ENCODE data around the gene TMEM89.

DNA sequence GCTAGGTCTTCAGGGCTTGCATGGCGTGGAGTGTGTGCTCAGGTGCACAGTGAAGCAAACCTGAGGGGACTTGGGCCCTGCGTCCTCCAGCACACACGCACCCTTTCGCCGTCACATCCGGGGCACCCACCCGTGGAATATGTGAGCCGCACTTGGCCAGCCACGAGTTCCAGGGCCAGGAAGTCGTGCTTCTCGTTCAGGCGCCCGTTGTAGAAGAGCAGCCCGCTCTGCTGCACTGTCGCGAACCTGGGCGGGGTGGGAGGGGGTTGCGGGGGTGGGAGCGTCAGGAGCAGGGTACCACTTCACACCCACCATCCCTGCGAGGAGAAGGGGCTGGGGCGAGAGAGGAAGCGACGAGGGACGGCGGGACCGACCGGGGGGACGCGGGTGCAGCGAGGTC, 34.0 kb upstream of the TMEM89 start:
- TF ChIP-seq, protein P1, sequence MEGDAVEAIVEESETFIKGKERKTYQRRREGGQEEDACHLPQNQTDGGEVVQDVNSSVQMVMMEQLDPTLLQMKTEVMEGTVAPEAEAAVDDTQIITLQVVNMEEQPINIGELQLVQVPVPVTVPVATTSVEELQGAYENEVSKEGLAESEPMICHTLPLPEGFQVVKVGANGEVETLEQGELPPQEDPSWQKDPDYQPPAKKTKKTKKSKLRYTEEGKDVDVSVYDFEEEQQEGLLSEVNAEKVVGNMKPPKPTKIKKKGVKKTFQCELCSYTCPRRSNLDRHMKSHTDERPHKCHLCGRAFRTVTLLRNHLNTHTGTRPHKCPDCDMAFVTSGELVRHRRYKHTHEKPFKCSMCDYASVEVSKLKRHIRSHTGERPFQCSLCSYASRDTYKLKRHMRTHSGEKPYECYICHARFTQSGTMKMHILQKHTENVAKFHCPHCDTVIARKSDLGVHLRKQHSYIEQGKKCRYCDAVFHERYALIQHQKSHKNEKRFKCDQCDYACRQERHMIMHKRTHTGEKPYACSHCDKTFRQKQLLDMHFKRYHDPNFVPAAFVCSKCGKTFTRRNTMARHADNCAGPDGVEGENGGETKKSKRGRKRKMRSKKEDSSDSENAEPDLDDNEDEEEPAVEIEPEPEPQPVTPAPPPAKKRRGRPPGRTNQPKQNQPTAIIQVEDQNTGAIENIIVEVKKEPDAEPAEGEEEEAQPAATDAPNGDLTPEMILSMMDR (IDR thresholded peaks at IDR 0.05) = no peak
- TF ChIP-seq POLR2A (IDR thresholded peaks at IDR 0.05; ENCODE audit: low read depth) = no peak
- TF ChIP-seq EP300 (IDR thresholded peaks at IDR 0.05) = no peak
- TF ChIP-seq POLR2AphosphoS5 (IDR thresholded peaks at IDR 0.05) = no peak

Measured in esophagus muscularis mucosa (tissue), 4 donors.